ENCODE data around the gene ZNF48.

Gene ZNF48

DNA sequence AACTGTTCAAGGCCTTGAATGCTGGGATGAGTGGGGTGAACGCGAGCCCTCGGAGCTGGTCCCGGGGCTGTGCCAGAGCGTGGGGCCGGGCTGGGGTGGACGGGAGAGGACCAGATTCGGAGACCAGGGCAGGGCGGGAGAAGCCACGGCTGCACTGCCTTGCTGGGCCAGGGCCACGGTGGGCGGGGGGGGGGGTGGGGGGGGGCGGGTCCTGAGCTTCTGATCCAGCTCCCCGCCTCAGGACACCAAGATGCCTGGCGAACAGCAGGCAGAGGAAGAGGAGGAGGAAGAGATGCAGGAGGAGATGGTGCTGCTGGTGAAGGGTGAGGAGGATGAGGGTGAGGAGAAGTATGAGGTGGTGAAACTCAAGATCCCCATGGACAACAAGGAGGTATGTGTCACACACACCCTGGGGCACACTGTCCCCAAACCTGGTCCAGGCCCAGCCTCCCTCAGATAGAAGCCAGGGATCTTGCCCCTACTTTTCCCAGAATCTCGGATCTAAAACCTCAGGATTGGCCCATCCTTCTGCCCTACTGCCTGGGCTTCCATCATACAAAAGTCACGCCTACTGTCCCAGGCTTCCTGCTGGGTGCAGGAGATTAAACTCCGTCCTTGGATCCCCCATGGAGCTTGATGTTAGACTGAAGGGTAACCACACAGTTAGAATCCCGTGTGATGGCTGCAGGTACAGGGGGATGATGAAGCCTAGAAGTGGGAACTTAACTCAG, 12.7 kb downstream of the ZNF48 start:
- no peak for DNase-seq (ENCODE audit: low read depth)

- peak; percentile 89 for DNase-seq (ENCODE audit: low read depth)
Measured at GRCh38 chr16:30409125-30410060, 14.2 kb downstream of the ZNF48 start.

DNA sequence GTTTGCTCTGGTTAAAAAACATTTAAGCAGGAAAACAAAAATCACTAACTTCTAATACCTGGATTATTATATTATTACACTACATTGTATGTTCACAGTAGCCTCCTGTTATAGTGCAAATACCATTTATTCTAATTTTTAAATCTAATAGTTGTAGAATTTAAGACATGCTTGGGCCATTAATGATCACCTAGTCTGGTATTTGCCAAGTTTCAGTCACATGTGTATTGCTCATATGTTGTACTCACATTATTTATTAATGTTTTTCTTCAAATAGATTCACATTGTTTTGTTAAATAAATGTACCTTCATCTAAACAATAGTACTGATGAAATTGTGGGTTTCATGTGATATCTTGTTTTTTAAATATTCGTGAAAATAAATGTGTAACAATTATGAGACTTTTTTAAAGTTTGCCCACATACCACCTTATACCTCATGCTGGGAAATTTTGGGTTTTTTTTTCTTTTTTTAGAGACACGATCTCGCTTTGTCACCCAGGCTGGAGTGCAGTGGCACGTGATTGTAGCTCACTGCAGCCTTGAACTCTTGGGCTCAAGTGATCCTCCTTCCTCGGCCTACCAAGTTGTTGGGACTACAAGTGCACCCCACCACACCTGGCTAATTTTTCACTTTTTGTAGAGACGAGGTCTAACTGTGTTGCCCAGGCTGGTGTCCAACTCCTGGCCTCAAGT, 18.0 kb downstream of the ZNF48 start:
- no peak for DNase-seq (ENCODE audit: low read depth)

DNA sequence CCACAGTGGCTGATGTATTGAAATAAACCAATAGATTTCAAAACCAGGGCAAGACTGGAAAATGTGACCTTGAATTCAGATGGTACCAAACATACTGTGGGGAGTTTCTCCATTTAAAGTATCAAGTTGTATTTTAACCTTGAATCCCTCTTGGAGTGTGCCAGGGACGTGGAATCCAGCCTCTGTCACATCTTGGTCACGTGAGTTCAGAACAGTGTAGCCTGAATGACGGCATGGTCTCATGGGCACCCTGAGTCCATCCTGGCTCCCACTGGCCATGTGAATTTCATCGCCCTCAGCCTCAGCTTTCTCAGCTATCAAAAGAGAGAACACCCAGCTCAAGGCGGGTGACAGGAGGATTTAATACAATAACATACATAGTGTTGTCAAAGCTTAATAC, 18.9 kb downstream of the ZNF48 start:
- no peak for DNase-seq (ENCODE audit: low read depth)

GRCh38 chr16:30416047-30416603, 20.9 kb downstream of the ZNF48 start:
- no peak for DNase-seq (ENCODE audit: low read depth)

DNA sequence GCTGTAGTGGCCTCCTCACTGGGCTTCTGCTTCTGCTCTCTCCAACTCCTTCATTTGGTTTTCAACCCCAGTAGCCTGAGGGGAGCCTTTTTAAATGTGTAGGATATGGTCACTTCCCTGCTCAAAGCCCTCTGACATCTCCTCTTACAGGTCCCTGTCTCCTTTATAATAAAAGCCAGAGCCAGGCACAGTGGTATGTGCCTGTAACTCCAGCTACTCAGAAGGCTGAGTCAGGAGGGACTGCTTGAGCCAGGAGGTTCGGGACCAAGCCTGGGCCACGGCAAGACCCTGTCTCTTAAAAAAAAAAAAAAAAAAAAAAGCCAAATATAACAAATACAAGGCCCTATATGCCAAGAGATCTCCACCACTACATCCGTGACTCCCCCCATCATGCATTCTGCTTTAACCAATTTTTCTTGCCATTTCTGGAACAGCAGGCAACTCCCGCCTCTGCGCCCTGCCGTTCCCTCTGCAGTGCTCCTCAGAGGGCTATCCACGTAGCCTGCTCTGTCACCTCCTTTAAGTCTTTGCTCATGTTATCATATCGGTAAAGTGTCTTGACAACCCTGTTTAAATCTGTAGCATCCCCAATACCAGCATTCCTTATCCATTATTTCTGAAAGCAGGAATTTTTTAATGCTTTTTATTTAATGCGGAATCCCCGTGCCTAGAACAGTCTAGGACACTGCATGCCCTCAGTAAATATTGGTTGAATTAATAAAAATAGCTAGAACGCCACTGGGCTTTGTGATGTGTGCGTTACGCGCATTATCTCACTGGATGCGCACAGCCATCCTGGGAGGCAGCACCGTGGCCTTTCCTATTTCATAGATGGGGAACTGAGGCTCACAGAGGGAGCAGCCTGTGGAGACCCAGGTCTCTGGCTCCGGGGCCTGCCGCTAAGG, 21.7 kb downstream of the ZNF48 start:
- no peak for DNase-seq (ENCODE audit: low read depth)

- peak; percentile 90 for DNase-seq (ENCODE audit: low read depth)
Measured at GRCh38 chr16:30417529-30418349, 22.5 kb downstream of the ZNF48 start.

- no peak for DNase-seq (ENCODE audit: low read depth)
Measured at GRCh38 chr16:30418350-30419181, 23.3 kb downstream of the ZNF48 start.

- DNase-seq (ENCODE audit: low read depth), result no peak
Measured at GRCh38 chr16:30421010-30421409, 25.8 kb downstream of the ZNF48 start.

- no peak for DNase-seq (ENCODE audit: low read depth)
Measured at GRCh38 chr16:30428055-30428454, 32.8 kb downstream of the ZNF48 start.

DNA sequence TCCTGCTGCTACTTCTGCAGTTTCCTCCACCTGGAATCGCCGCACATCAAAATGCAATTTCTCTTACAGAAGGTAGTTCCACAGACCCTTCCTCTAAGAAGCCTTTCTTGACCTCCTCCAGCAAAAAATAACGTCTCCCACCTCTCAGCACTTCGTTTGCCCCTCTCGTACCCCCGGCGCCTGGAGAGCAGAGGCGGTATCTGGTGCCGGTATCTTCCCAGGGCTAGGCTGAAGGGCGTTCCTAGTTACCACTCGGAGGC, 34.1 kb downstream of the ZNF48 start:
- no peak for DNase-seq (ENCODE audit: low read depth)

- DNase-seq (ENCODE audit: low read depth), result peak; percentile 93
Measured at GRCh38 chr16:30429678-30430427, 34.6 kb downstream of the ZNF48 start, which contains the start of gene DCTPP1. Gene DCTPP1, minus strand, starts transcription at chr16:30430030. Its CDS starts 50 bp downstream, at chr16:30429980.

DNA sequence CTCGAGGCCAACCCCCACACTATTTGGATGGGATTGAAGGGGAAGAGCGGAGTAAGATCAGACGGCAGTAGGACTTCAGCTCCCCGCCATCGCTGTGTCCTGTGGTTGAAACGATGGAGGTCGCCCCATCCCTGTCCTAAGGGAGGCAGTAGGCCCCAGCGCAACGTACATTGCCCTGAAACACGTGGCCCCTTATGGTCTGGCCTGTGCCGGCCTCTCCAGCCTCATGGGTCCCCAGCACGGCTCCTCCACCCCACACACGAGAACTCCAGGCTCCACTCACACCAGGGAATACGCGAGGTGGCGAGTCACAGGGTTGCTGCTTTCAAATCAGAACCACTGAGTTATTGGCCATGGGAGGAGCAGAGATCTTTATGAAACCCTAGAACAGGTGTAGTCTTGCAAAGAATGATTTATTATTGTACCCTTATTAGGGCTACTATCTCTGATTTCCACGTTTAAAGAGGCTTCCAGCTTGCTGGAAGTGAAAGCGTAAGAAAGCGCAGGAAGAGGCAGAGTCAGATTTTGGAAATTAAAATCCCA, 35.3 kb downstream of the ZNF48 start:
- DNase-seq (ENCODE audit: low read depth), result no peak

GRCh38 chr16:30434852-30435251, 39.6 kb downstream of the ZNF48 start:
- DNase-seq (ENCODE audit: low read depth), result peak; percentile 75

DNA sequence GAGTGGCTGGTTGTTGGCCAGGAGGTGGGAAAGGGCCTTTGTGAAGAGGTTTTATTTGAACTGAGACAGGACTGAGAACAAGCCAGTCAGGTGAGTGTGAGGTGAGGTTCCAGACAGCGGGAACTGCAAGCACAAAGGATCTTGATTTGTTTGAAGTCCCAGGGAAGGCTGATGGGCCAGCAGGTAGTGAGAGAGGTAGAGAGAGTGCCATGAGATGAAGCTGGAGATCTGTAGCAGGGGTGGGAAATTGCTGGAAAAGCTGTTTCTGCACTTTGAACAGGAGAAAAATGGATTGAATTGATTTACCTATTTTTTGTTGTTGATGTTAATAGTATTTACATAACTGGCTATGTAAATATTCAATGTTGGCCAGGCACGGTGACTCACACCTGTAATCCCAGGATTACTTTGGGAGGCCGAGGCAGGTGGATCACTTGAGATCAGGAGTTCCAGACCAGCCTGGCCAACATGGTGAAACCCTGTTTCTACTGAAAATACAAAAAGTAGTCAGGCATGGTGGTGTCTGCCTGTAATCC, 42.4 kb downstream of the ZNF48 start:
- no peak for DNase-seq (ENCODE audit: low read depth)

GRCh38 chr16:30438835-30439234, 43.6 kb downstream of the ZNF48 start:
- DNase-seq (ENCODE audit: low read depth), result no peak

GRCh38 chr16:30439720-30440348, 44.6 kb downstream of the ZNF48 start:
- DNase-seq (ENCODE audit: low read depth), result no peak

- no peak for DNase-seq (ENCODE audit: low read depth)
Measured at GRCh38 chr16:30443631-30444030, 48.4 kb downstream of the ZNF48 start.

Measured in activated T-cell treated with anti-CD3 and anti-CD28 coated beads for 48 hours (primary cell).